Breast epithelium (tissue), 3 donors: ENCODE data around the gene CDKL1.

Experiments
- CTCF ChIP-seq, 3 donors: fragments of 450-650 bp; IDR thresholded peaks; one replicate each; pipeline ENCODE4 v1.5.1; 2016 to 2017; ENCODE audit warnings: antibody characterized with exemption in 3 of 3, mild to moderate bottlenecking in 3 of 3, moderate library complexity in 3 of 3
- POLR2A ChIP-seq: fragments of 450-650 bp; IDR thresholded peaks from one replicate; pipeline ENCODE4 v1.6.1; 2016; ENCODE audit warnings: antibody characterized with exemption, mild to moderate bottlenecking, moderate library complexity
- POLR2AphosphoS5 ChIP-seq, 3 donors: sonication (generic); formaldehyde crosslinking; IDR thresholded peaks; one replicate each; pipeline ENCODE4 v1.6.1; 2017; ENCODE audit warnings: antibody characterized with exemption in 3 of 3

- TF ChIP-seq POLR2AphosphoS5 (IDR thresholded peaks at IDR 0.05) (no peak), CTCF (IDR thresholded peaks at IDR 0.05) (no peak), POLR2A (no peak)
These were observed 8.3 kb downstream of the CDKL1 start for GRCh38 chr14:50388256-50388931.
